Measurements from ENCODE around the gene FGL2.
"Not testable (repeated sequence)": the region's sequence is repeated elsewhere in the genome, so short reads cannot be mapped to it uniquely, and the experiment has no call there.

Gene FGL2
- total RNA-seq, result 2.0 to 11.8 (median 5.7) reads per million in 4 experiments

DNA sequence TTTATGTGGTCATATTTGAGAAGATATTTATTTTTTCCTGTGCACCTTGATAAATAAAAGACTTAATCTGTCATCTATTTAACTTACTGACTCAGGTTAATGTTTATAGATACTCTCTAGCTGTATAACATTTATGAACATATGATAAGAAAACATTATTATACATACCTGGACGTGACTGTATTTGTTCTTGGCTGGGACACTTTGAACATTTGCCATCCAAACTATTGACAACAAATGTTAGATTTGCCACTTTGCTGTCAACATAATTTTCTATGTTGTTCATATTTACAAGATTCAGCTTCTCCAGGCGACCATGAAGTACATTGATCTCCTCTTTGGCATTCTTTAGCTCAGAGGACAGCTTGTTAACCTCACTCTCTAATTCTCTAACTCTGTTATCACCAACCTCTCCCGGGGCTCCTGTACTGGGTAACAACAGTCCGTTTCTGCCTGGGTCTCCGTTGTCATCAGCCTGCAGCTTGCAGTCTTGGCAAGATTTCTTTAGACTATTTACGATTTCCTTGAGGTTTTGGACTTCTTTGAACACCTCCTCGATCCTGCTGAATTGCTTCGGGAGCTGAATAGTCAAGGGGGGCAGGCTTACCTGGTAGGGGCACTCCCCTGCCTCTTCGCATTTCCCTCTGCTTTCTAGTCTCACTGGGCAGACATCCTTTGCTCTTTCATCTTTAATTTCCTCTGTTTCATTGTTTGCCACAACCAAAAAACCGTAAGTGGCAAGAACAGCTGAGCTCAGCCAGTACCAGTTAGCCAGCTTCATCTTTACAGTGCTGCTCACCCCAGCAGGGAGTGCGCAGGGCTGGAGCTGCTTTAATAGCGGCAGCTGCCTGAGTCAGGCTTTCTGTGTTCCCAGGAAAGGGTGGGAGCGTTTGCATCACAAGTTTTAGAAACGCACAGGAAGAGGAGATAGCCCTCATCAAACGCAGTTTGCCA is at the start of gene FGL2:
Gene FGL2 (minus strand): TSS at position 807 of the 954 bp plus-strand sequence. CDS start 26 bp downstream, at position 781.
- peak; percentile 1 for DNase-seq

DNA sequence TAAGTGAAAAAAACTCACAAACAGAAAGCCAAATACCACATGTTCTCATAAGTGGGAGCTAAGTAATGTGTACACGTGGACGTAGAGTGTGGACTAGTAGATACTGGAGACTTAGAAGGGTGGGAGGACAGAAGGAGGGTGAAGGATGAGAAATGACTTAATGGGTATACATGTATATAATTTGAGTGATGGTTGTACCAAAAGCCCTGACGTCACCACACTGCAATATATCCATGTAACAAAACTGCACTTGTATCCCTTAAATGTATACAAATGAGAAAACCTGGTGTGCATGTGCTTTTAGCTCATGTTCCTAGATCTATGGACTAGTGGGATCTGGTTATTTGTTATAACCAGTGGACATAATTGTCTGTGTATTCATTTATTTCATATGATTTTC is 48.5 kb upstream of the FGL2 start:
- DNase-seq, result no peak

GRCh38 chr7:77247206-77247850 is 47.7 kb upstream of the FGL2 start:
- DNase-seq, result peak; percentile 78

GRCh38 chr7:77246026-77246640 is 46.5 kb upstream of the FGL2 start:
- DNase-seq, result no peak

DNA sequence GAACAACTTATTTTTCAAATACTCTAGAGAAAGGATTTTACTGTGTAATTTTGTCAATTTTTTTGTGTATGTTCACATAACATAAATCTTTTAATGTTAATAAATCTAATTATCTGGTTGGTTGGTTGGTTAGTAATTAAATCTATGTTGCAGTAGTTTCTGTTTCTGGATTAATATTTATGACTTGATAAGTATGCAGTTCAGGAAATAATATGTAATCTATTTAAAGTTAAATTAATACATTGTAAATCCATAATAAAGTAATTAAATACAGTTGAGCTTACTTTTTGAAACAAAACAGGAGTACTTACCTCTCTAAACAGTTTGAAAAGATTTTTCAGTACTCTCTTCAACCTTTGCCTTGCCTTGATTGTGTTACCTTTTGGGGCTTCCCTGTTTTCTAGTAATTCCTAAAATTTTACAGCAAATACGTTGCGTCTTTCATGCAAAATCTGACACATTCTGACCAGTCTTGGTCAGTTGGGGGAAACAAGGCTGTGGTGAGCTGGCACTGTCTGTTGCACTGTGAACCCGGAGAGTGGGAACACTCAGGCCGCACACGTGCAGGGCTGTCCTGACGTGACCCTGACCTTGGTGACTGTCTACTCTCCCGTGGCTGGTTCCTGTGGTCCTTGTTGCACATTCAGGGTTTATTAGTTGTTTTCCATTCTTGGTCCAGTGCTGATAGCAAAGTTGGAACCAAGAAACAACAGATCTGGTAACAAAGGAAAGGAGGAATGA is 45.6 kb upstream of the FGL2 start:
- DNase-seq, result no peak

- DNase-seq, result no peak
Measured at GRCh38 chr7:77244222-77244934, 44.8 kb upstream of the FGL2 start.

DNA sequence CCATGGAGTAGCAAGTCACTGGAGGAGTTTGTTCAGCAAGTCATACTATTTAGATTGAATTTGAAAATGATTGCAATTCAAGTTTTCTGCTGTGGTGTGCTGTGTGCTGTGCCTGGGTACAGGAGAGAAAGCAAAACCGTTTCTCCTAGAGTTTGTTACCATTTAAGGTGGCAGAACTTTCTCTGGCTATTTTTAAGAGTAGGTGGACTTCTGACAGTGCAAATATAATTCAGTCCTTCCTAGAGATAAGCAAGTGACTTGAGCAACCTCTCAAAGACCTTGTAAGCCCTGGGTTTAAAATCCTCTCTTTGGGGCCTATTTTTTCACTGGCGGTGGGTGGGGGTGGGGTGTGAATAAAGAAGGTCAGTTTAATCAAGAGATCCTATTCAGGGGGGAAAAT is 42.9 kb upstream of the FGL2 start:
- DNase-seq, result no peak

GRCh38 chr7:77242068-77242467 is 42.4 kb upstream of the FGL2 start:
- DNase-seq, result no peak

- DNase-seq, result no peak
Measured at GRCh38 chr7:77239471-77239870, 39.9 kb upstream of the FGL2 start.

GRCh38 chr7:77238703-77239136 is 39.1 kb upstream of the FGL2 start:
- DNase-seq, result no peak

- DNase-seq, result no peak
Measured at GRCh38 chr7:77235276-77235675, 35.7 kb upstream of the FGL2 start.

GRCh38 chr7:77232467-77232866 is 32.8 kb upstream of the FGL2 start:
- DNase-seq, result no peak

DNA sequence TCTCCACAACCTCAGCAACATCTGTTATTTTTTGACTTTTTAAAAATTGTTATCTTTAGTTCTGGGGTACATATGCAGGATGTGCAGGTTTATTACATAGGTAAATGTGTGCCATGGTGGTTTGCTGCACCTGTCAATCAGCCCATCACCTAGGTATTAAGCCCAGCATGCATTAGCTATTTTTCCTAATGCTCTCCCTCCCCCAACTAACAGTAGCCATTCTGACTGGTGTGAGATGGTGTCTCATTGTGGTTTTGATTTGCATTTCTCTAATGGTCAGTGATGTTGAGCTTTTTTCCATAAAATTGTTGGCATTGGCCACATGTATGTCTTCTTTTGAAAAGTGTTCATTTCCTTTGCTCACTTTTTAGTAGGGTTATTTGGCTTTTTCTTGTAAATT is 29.2 kb upstream of the FGL2 start:
- not testable (repeated sequence) for DNase-seq

- DNase-seq, result no peak
Measured at GRCh38 chr7:77226357-77226839, 26.8 kb upstream of the FGL2 start.

DNA sequence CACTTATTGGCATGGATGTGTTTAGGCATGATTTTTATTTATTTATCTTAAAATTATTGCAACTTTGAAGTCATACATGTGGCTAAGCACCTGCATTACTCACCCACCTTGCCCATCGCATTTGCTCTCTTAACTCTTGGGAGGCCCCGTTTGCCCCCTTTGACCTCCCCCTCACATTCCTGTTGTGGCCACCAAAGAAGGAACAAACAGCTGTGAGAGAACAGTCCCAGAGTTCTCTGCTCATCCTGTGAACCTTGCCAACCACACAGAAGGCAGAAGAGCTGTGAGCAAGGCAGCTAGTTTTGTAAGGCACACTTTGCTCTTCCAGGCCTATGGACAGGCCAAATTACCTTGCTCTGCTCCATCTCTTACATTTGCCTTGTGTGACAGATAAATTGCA is 23.6 kb upstream of the FGL2 start:
- DNase-seq, result no peak

- no peak for DNase-seq
Measured at GRCh38 chr7:77222819-77223218, 23.2 kb upstream of the FGL2 start.

DNA sequence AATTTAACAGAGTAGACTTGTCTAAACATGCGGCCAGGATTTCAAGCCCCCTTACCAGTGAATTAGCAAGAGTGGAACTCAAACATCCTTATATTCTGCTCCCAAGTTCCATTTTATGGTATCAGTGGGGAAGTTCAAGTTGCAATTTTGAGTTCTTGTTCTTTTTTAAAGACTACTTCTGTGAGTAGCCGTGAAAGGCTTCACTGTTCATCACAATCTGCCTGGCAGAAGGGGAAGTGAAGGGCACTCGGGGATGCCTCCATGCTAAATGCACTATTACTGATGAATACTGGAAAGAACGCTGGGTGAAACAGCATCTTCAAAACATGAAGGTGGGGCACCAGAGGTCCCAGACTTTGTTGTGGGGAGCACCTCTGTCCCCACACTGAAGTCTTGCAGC is 22.4 kb upstream of the FGL2 start:
- no peak for DNase-seq

DNA sequence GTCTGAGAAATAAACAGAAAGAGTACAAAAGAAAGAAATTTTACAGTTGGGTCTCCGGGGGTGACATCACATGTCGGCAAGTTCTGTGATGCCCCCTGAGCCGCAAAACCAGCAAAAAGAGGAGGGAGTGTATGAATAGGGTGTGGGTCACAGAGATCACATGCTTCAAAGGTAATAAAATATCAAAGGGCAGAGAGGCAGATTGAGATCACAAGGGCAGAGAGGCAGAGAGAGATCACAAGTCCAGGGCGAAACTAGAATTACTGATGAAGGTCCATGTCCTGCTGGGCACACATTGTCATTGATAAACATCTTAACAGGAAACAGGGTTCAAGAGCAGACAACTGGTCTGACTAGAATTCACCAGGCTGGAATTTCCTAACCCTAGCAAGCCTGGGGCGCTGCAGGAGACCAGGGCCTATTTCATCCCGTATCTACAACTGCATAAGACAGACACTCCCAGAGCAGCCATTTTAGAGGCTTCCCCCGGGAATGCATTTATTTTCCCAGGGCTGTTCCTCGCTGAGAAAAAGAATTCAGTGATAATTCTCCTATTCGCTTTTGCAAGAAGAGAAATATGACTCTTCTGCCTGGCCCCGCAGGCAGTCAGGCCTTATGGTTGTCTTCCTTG is 20.2 kb upstream of the FGL2 start:
- DNase-seq, result not testable (repeated sequence)

GRCh38 chr7:77217474-77218185 is 18.0 kb upstream of the FGL2 start:
- no peak for DNase-seq

DNA sequence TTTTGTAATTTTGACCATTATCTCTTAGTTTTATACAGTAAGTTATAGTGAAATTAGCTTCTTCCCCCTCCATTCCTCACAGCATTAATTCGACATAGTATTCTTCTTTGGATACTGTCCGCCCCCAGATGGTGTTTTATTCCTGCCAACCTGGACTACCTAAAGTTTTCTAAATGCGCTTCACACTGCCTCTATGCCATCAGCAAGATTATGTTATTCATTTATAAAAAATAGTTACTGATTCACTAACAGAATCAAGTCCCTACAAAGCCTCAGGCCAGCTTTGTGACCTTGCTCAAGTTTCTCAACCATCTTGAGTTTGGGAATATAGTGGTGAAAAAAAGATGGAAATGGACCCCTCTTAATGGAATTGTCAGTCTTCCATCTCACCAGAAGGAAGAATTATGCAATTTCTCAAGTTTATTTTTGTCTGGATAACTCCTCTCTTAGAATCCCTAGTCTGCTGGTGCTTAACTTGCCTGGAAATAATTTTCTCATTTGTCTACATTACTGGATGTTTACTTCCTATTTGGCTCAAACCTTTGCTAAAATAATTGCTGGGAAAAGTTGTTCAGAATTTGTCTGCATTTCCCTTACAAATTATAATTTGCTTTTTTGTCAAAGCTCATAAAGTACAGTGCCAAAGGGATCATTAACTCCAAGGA is 16.7 kb upstream of the FGL2 start:
- no peak for DNase-seq

Data from effector CD8-positive, alpha-beta T cell (primary cell).